Loucy (cell line): ENCODE results near the gene USH1C.

Experiments used
- EZH2phosphoT487 ChIP-seq: fragments of 200-600 bp; IDR thresholded peaks from 2 replicates; pipeline ENCODE4 v1.6.1; 2018; ENCODE audit warnings: antibody characterized with exemption, mild to moderate bottlenecking, moderate library complexity, borderline replicate concordance
- TF ChIP-seq, protein P1 (sequence below): fragments of 200-600 bp; sonication (generic); conservative IDR thresholded peaks from 2 replicates; pipeline ENCODE4 v1.5.1; 2014; ENCODE audit warnings: mild to moderate bottlenecking, antibody characterized with exemption, low read length

DNA sequence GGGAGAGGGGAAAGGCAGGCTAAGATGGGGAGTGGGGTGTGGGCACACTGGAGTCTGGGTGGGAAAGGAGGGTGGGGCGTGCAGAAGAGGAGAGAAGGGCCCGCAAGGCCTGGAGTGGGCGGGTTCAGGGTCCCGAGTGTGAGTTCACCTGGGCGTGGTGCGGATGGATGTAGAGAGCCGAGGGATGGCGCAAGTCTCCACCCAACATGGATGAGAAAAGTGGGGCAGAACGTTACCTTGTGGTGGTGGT, 67.2 kb downstream of the USH1C start:
- TF ChIP-seq, protein P1, sequence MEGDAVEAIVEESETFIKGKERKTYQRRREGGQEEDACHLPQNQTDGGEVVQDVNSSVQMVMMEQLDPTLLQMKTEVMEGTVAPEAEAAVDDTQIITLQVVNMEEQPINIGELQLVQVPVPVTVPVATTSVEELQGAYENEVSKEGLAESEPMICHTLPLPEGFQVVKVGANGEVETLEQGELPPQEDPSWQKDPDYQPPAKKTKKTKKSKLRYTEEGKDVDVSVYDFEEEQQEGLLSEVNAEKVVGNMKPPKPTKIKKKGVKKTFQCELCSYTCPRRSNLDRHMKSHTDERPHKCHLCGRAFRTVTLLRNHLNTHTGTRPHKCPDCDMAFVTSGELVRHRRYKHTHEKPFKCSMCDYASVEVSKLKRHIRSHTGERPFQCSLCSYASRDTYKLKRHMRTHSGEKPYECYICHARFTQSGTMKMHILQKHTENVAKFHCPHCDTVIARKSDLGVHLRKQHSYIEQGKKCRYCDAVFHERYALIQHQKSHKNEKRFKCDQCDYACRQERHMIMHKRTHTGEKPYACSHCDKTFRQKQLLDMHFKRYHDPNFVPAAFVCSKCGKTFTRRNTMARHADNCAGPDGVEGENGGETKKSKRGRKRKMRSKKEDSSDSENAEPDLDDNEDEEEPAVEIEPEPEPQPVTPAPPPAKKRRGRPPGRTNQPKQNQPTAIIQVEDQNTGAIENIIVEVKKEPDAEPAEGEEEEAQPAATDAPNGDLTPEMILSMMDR: no peak
- TF ChIP-seq EZH2phosphoT487: no peak
